ENCODE results near the gene PLB1.

GRCh38 chr2:28462122-28462521, 33.7 kb upstream of the PLB1 start:
- TF ChIP-seq POLR2A (conservative IDR thresholded peaks at IDR 0.05), result no peak
- TF ChIP-seq ZBTB5 (IDR thresholded peaks at IDR 0.05), result no peak
- TF ChIP-seq PKNOX1 (IDR thresholded peaks at IDR 0.05), result no peak
- TF ChIP-seq HDAC1 (IDR thresholded peaks at IDR 0.05), result no peak
- TF ChIP-seq ZNF354B (CRISPR knock-in tag; IDR thresholded peaks at IDR 0.05), result no peak
- no peak for TF ChIP-seq ZC3H4 (CRISPR knock-in tag; IDR thresholded peaks at IDR 0.05; ENCODE audit: borderline replicate concordance)
- no peak for TF ChIP-seq IFI16 (CRISPR knock-in tag; IDR thresholded peaks at IDR 0.05)
- TF ChIP-seq CTCF (IDR thresholded peaks at IDR 0.05 in 2 of 3, conservative IDR thresholded peaks at IDR 0.05 in 1 of 3; ENCODE audit: insufficient read depth in 2 of 3, low read depth in 1 of 3, low read length in 3 of 3), result no peak
- no peak for TF ChIP-seq ZNF561 (CRISPR knock-in tag; conservative IDR thresholded peaks at IDR 0.05)

Data from K562 (cell line).